ENCODE measurements around the gene ANGPTL4.

- no peak for TF ChIP-seq L3MBTL2 (conservative IDR thresholded peaks at IDR 0.05)
- no peak for TF ChIP-seq TARDBP (IDR thresholded peaks at IDR 0.05)
- no peak for TF ChIP-seq SP1 (IDR thresholded peaks at IDR 0.05)
- TF ChIP-seq SUZ12 (IDR thresholded peaks at IDR 0.05): no peak
- no peak for TF ChIP-seq FOXA1 (IDR thresholded peaks at IDR 0.05)
- no peak for TF ChIP-seq PKNOX1 (IDR thresholded peaks at IDR 0.05)
- no peak for TF ChIP-seq FOXK2 (IDR thresholded peaks at IDR 0.05)
- TF ChIP-seq CTBP1 (IDR thresholded peaks at IDR 0.05; ENCODE audit: borderline replicate concordance): no peak
Measured at GRCh38 chr19:8319807-8320520, 44.0 kb upstream of the ANGPTL4 start.
